ENCODE data around the gene NPEPL1.
"Not testable (repeated sequence)": the region's sequence is repeated elsewhere in the genome, so short reads cannot be mapped to it uniquely, and the experiment has no call there.

NPEPL1 gene

GRCh38 chr20:58744836-58745235 is 52.2 kb downstream of the NPEPL1 start:
- DNase-seq, result no peak

GRCh38 chr20:58745391-58745790 is 52.8 kb downstream of the NPEPL1 start:
- DNase-seq, result no peak

DNA sequence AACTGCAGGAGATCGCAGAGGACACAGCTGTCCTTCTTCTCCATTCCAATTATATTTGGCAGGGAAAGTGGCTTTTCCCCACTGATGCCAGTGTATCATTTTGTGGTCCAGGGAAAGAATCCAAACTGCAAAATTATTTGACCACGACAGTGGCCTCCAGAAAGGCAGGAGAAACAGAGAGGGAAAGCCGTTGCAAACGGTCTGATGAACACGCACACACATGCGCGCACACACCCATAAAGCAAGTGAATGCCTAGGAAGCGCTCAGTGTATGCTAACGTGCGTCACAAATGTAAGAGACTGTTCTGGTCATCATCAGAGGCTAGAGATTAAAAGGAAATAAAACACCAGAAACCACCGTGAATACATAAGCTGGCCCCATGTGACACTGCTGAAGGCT is 54.0 kb downstream of the NPEPL1 start:
- no peak for DNase-seq

GRCh38 chr20:58747211-58747610 is 54.6 kb downstream of the NPEPL1 start:
- DNase-seq, result no peak

DNA sequence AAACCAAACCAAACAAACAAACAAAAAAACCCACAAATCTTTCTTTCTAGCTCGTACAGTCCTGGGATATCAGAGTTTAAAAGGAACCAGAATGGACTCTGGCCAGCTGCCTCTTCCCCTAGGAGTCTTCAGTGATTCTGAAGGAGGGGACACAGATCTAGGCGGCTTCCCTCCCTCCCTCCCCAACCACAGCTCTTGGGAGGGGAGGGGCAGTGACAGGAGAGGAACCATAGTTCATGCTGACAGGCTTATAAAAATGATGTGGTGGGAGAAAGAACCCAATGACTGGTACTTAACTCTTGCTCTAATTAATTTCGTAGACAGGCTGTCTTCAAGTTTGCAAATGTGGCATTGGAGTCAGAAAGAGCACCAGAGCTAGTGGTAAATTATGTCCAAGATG is 56.0 kb downstream of the NPEPL1 start:
- no peak for DNase-seq

GRCh38 chr20:58749098-58749769 is 56.6 kb downstream of the NPEPL1 start:
- DNase-seq, result no peak

GRCh38 chr20:58749979-58750378 is 57.4 kb downstream of the NPEPL1 start:
- no peak for DNase-seq

- not testable (repeated sequence) for DNase-seq
Observed at GRCh38 chr20:58750706-58751105, 58.1 kb downstream of the NPEPL1 start.

DNA sequence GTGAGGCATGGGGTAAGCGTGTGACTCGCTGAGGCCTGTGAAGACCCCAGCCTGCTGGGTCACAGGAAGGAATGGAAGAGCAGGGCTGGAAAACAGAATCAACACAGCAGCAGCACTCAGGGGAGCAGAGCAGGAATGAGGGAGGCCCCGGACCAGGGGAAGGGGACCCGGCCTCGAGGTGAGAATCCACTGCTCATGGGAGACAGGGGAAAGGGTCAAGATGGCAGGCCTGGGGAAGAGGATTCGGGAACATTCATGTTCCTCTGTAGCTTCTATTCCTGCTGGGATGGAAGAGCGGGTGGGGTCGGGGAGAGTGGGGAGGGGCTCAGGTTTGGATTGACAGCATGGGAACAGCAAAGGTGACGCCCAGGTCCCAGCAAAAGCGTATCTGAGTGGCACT is 59.4 kb downstream of the NPEPL1 start:
- DNase-seq, result no peak

GRCh38 chr20:58752565-58752964 is 60.0 kb downstream of the NPEPL1 start:
- no peak for DNase-seq

GRCh38 chr20:58753267-58753921 is 60.8 kb downstream of the NPEPL1 start:
- DNase-seq, result no peak

DNA sequence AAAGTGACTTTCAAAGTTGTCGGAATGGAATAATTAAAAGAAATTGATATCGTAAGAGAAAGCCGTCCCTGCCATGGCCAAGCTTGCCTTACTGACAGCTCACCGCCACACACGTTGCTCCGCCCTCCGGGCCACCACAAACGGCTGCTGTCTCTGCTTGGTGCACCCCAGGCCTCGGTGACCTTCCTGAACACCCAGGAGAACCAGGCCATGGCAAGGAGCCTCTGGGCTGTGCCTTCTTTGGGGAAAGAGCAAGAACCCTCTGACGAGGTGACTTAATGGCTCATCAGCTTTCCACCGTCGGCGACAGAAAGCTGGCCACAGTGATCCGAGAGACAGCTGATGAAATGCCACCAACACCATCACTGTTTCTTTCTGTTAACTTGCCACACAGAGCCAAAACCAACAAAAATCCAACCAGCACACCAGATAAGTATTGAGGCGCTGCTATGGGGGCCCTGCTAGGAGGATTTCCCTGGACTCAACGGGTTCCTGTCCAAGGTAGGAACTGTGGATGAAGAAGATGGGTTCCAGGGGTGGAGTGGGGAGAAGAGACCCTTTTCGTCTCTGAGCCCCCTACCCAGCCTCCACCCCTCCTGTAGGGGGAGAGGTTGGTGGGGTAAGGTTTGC is 61.4 kb downstream of the NPEPL1 start:
- DNase-seq, result no peak

- DNase-seq, result no peak
Observed at GRCh38 chr20:58754584-58754983, 62.0 kb downstream of the NPEPL1 start.

DNA sequence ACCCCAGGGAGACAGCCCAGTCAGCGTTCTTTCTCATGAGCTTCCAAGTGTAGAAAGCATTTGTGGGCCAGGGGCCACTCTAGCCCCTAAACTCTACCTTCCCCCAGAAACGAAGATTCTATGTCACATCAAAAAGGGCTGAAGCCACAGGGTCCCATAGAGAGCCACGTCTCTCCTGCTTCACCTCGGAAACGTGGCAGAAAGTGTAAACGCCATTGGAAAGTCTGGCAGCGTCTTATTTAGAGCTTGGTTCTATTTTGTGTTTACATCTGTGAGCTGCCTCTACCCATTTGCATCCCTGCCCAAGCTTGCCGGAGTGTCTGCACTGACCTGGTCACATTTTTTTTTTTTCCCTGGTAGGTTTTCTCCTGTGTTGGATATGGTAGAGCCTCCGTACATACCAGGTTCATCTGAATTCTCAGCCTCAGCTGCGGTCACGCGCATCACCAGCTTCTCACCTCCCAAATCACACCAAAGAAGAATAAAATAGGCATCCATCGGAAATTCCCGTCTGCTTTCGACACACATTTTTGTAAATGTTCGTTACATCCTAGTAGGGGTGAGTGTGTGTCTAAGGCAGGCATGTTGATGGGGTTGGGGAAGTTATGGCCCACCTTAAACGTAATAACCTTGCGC is 62.6 kb downstream of the NPEPL1 start:
- no peak for DNase-seq

- no peak for DNase-seq
Observed at GRCh38 chr20:58755766-58756449, 63.3 kb downstream of the NPEPL1 start.

GRCh38 chr20:58756450-58756775 is 63.8 kb downstream of the NPEPL1 start:
- no peak for DNase-seq

DNA sequence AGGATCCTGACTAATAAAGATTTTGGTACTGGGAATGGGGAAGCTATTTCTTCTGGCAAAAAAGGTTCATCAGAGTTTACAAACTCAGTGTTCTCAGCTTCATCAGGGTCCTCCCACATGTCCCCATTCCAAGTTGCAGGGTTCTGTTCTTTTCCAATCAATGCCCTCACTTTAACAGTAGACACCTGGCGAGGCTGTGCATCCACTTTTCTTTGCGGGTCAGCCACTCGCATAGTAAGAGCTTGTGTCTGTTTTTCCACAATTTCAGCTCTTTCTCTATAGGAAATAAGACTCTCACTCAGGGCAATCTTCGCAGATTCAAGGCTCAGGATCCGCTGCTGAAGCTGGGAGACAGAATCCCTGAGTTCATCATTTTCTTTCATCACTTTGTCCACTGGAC is 65.0 kb downstream of the NPEPL1 start:
- not testable (repeated sequence) for DNase-seq

DNA sequence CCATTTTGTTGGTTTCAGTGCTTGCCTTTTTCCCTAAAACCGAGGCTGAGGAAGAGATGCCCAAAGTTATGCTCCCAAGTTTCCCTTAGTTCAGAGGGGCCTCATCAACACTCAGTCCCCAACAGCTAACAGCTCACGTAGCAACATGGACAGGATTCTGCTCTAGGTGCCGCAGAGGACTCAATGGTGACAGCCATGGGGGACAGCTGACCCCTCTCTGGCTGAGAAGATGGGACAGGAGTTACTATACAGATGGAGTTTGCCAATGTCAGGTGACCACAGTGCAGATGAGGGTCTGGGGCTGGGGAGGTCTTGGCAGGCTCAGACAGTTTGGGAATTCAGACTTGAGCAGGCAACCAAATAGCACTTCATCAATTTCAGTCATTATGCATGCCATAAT is 67.3 kb downstream of the NPEPL1 start:
- DNase-seq, result no peak

DNA sequence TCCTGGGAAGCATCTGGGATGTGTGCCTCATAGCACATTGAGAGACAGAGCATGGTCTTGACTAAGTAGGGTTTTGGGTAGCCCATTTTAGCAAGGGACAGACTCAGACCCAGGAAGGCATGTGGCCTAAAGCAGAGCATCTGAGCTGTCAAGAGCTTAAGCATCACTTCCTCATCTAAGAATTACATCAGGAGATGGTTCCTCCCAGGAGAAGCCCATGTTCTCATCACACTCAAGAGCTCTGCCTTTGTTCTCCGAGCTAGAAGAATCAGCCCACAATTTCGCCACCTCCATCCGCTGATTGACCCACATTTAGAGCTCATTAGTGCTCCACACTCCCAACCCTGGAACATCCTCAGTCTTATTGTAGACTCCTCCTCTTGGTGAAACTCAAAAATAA is 68.3 kb downstream of the NPEPL1 start:
- no peak for DNase-seq

DNA sequence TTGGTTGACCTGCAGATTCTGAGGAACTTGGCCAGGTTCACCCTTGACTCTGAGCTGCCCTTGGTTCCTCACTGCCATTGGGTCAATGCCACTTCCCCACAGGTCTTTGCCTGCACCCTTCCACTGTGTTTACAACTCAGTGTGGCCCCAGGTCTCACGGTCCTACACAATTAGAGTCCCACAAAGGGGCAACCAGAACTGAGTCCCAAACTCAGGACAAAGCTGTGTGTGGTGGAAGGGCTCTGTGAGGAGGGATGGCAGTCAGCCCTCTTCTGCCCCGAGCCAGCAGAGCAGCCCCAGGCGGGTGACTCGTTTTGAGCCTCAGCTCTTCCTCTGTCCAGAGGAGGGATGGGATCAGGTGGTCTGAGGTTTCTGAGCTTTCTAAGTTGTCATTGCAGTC is 69.5 kb downstream of the NPEPL1 start:
- no peak for DNase-seq

DNA sequence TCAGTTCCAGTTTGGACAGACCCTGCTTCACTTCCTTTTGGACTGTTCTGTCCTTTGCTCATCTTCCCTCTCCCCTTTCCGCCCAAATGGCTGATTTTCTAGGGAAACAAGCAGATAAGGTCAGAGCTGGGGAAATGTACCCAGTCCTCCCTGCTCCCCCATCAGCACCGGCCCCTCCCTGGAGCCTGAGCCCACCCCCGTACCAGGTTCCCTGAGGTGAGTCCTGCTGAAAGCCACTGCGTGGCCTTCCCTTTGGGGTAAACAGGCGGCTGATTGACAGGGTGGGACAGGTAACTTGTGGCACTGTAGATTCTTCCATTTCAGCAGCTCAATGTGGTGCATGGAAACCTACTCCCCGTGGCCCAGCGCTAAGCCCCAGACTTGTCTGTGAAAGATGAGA is 70.5 kb downstream of the NPEPL1 start:
- DNase-seq, result no peak

Data from activated effector memory CD4-positive, alpha-beta T cell treated with anti-CD3 and anti-CD28 coated beads, Interleukin-2, amount 50 U/mL, for 16 hours (primary cell).